Activated T-helper 9 cell treated with anti-CD3 and anti-CD28 coated beads, Interleukin-2, amount 50 U/mL, for 16 hours (primary cell): ENCODE measurements around the gene PYGB.

Experiments used
- DNase-seq: peaks from one replicate; pipeline ENCODE4 v3.0.0-alpha.2; 2020; ENCODE audit warnings: low read depth

PYGB gene

GRCh38 chr20:25338112-25339023 lies 90.5 kb downstream of the PYGB start:
- DNase-seq: no peak

GRCh38 chr20:25339608-25340007 lies 91.7 kb downstream of the PYGB start:
- no peak for DNase-seq

- DNase-seq: no peak
Observed at GRCh38 chr20:25340380-25340779, 92.5 kb downstream of the PYGB start.

GRCh38 chr20:25341716-25342680 lies 94.1 kb downstream of the PYGB start:
- DNase-seq: no peak

GRCh38 chr20:25344634-25345033 lies 96.7 kb downstream of the PYGB start:
- no peak for DNase-seq

GRCh38 chr20:25345721-25346120 lies 97.8 kb downstream of the PYGB start:
- DNase-seq: no peak

GRCh38 chr20:25346349-25346748 lies 98.5 kb downstream of the PYGB start:
- DNase-seq: no peak
